Measurements from ENCODE around the gene BSG.
"Not testable (repeated sequence)": the region's sequence is repeated elsewhere in the genome, so short reads cannot be mapped to it uniquely, and the experiment has no call there.

The BSG gene

GRCh38 chr19:588093-588740, 15.8 kb downstream of the BSG start:
- peak; percentile 93 for DNase-seq (ENCODE audit: low spot score)

GRCh38 chr19:588741-589692, 16.6 kb downstream of the BSG start:
- DNase-seq (ENCODE audit: low spot score), result no peak

- DNase-seq (ENCODE audit: low spot score), result no peak
These were observed 17.4 kb downstream of the BSG start, which contains the start of gene HCN2 for GRCh38 chr19:589693-590395. Gene HCN2, plus strand, starts transcription at chr19:589881. Its CDS starts 65 bp downstream, at chr19:589946.

GRCh38 chr19:590396-590745, 18.0 kb downstream of the BSG start:
- no peak for DNase-seq (ENCODE audit: low spot score)

GRCh38 chr19:590750-591098, 18.3 kb downstream of the BSG start:
- no peak for DNase-seq (ENCODE audit: low spot score)

- no peak for DNase-seq (ENCODE audit: low spot score)
These were observed 18.9 kb downstream of the BSG start for GRCh38 chr19:591099-591958.

GRCh38 chr19:592101-592500, 19.7 kb downstream of the BSG start:
- no peak for DNase-seq (ENCODE audit: low spot score)

- no peak for DNase-seq (ENCODE audit: low spot score)
These were observed 20.7 kb downstream of the BSG start for GRCh38 chr19:593055-593454.

GRCh38 chr19:593505-593904, 21.1 kb downstream of the BSG start:
- no peak for DNase-seq (ENCODE audit: low spot score)

GRCh38 chr19:594265-594870, 22.0 kb downstream of the BSG start:
- no peak for DNase-seq (ENCODE audit: low spot score)

GRCh38 chr19:595326-596262, 23.2 kb downstream of the BSG start:
- DNase-seq (ENCODE audit: low spot score), result no peak

GRCh38 chr19:596263-596655, 23.9 kb downstream of the BSG start:
- no peak for DNase-seq (ENCODE audit: low spot score)

- no peak for DNase-seq (ENCODE audit: low spot score)
These were observed 25.3 kb downstream of the BSG start for GRCh38 chr19:597406-598315.

- DNase-seq (ENCODE audit: low spot score), result no peak
These were observed 28.9 kb downstream of the BSG start for GRCh38 chr19:601310-601709.

- DNase-seq (ENCODE audit: low spot score), result no peak
These were observed 29.4 kb downstream of the BSG start for GRCh38 chr19:601790-602189.

- DNase-seq (ENCODE audit: low spot score), result no peak
These were observed 30.2 kb downstream of the BSG start for GRCh38 chr19:602391-603301.

GRCh38 chr19:603302-603639, 30.9 kb downstream of the BSG start:
- DNase-seq (ENCODE audit: low spot score), result not testable (repeated sequence)

- DNase-seq (ENCODE audit: low spot score), result not testable (repeated sequence)
These were observed 31.4 kb downstream of the BSG start for GRCh38 chr19:603779-604178.
